ENCODE data around the gene PASD1.

PASD1 gene

DNA sequence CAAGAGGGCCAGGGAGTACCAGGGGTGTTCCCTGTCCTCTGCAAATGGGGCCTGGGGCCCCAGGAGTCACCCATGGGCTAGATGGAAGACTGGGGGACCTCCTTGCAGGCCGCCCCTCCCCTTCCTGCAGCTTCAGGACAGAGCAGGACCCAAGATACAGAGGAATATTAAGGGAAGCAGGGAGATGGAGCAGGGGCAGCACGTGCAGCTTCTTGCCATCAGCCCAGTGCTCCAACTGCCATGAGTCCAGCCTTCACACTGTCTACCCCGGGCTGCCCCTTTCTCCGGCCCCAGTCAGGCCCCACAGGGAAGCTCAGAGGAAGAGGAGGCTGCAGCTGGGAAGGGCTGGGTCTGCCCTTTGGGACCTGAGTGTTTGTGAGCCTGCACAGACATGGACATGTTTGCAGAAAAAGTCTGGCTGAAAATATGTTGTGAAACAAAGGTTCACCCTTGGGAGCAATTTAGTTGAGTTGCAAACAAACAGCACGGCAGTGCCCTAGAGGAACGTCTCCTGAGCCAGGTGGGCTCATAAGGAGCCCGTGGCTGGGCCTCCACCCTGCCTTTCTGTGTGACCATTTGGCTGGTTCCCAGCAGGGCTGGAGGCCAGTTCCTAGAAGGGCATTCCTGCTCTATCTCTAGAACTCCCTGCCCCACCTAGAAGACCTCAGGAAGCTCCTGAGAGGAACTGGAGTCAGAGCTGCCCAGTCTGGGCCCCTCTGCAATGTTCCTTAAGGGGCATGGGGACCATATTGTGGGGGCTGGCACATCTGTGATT, 161.3 kb downstream of the PASD1 start:
- POLR2A ChIA-PET, result no interaction called here
- no peak for DNase-seq (ENCODE audit: low read depth, low spot score)

DNA sequence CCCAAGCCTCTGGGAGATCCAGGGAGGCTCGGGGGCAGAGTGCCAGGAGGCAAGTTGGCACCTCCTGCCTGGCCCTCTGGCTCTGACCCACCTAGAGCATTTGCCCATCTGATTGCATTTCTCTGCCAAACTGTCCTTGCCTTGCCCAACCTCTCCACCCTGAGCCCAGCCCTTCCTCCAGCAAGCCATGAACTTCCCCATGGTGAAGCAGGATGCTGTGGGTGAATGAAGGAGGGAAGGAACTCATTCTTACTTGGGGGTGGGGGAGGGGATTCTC, 161.8 kb downstream of the PASD1 start:
- CTCF ChIA-PET, result interaction anchor here (1.0 kb wide), 1 partner anchor 219 kb away, joined by 3 read pairs; no protein-coding TSS in a partner anchor
- POLR2A ChIA-PET, result no interaction called here
- no peak overlapping the region for H3K4me3 ChIP-seq (ENCODE audit: low read depth, low read length)
- no peak for TF ChIP-seq CTCF (IDR thresholded peaks at IDR 0.05; ENCODE audit: insufficient read depth, low read length, missing control alignments)
- DNase-seq (ENCODE audit: low read depth, low spot score), result no peak

More for the DNA sequence above, 161.3 kb downstream of the PASD1 start:
- H3K4me3 ChIP-seq (ENCODE audit: low read depth, low read length), result no peak overlapping the region
- CTCF ChIA-PET, result interaction anchor here (1.0 to 2.7 kb wide), 2 partner anchors 219 to 573 kb away, joined by 3 to 18 read pairs; no protein-coding TSS in a partner anchor
- TF ChIP-seq CTCF (IDR thresholded peaks at IDR 0.05; ENCODE audit: insufficient read depth, low read length, missing control alignments), result no peak

All from AG04449 (cell line).